ENCODE data around the gene SCAF1. TPM values are rescaled to one million over a fixed set of nuclear protein-coding genes. Genes with fewer than 3 reads are reported as not detected.

SCAF1 gene
- polyA plus RNA-seq, 1 donor from 2014 or later, result 11.9 TPM

DNA sequence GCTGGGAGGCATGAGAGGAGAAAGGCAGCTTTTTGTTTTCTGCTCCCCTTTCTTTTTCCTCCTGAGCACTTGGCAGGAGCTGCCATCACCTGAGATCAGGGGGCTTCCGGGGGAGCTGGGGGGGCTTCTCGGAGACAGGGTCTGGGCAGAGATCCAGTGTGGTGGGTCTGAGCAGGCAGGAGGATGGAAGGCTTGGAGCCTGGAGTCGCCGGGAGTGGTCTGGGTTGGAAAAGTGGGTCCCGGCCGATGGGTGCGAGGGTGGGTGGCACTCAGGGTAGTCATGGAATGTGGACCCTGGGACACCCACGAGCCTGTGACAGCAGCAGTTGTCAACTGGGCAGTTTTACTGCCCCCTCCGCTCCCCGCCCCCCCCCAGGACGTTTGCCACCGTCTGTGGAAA lies 45.1 kb downstream of the SCAF1 start:
- H3K9me3 ChIP-seq (ENCODE audit: low read length), result no peaks in the 10 kb centered on the region
- H3K4me3 ChIP-seq (ENCODE audit: low read length), result no peak overlapping the region
- TF ChIP-seq MXI1 (conservative IDR thresholded peaks at IDR 0.05; ENCODE audit: poor library complexity, severe bottlenecking), result no peak
- no peak for TF ChIP-seq TAF1 (IDR thresholded peaks at IDR 0.05; ENCODE audit: low read depth)
- TF ChIP-seq, protein P1, sequence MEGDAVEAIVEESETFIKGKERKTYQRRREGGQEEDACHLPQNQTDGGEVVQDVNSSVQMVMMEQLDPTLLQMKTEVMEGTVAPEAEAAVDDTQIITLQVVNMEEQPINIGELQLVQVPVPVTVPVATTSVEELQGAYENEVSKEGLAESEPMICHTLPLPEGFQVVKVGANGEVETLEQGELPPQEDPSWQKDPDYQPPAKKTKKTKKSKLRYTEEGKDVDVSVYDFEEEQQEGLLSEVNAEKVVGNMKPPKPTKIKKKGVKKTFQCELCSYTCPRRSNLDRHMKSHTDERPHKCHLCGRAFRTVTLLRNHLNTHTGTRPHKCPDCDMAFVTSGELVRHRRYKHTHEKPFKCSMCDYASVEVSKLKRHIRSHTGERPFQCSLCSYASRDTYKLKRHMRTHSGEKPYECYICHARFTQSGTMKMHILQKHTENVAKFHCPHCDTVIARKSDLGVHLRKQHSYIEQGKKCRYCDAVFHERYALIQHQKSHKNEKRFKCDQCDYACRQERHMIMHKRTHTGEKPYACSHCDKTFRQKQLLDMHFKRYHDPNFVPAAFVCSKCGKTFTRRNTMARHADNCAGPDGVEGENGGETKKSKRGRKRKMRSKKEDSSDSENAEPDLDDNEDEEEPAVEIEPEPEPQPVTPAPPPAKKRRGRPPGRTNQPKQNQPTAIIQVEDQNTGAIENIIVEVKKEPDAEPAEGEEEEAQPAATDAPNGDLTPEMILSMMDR (IDR thresholded peaks at IDR 0.05; ENCODE audit: poor library complexity, severe bottlenecking), result no peak
- TF ChIP-seq RAD21 (conservative IDR thresholded peaks at IDR 0.05), result no peak
- TF ChIP-seq EZH2 (IDR thresholded peaks at IDR 0.05; ENCODE audit: borderline replicate concordance, insufficient read depth, low read length, poor library complexity, severe bottlenecking), result no peak
- no peak for TF ChIP-seq EP300 (conservative IDR thresholded peaks at IDR 0.05; ENCODE audit: poor library complexity, severe bottlenecking)
- no peak for TF ChIP-seq SMC3 (conservative IDR thresholded peaks at IDR 0.05; ENCODE audit: poor library complexity)
- no peak for TF ChIP-seq POLR2AphosphoS5 (IDR thresholded peaks at IDR 0.05)
- TF ChIP-seq, protein P2, sequence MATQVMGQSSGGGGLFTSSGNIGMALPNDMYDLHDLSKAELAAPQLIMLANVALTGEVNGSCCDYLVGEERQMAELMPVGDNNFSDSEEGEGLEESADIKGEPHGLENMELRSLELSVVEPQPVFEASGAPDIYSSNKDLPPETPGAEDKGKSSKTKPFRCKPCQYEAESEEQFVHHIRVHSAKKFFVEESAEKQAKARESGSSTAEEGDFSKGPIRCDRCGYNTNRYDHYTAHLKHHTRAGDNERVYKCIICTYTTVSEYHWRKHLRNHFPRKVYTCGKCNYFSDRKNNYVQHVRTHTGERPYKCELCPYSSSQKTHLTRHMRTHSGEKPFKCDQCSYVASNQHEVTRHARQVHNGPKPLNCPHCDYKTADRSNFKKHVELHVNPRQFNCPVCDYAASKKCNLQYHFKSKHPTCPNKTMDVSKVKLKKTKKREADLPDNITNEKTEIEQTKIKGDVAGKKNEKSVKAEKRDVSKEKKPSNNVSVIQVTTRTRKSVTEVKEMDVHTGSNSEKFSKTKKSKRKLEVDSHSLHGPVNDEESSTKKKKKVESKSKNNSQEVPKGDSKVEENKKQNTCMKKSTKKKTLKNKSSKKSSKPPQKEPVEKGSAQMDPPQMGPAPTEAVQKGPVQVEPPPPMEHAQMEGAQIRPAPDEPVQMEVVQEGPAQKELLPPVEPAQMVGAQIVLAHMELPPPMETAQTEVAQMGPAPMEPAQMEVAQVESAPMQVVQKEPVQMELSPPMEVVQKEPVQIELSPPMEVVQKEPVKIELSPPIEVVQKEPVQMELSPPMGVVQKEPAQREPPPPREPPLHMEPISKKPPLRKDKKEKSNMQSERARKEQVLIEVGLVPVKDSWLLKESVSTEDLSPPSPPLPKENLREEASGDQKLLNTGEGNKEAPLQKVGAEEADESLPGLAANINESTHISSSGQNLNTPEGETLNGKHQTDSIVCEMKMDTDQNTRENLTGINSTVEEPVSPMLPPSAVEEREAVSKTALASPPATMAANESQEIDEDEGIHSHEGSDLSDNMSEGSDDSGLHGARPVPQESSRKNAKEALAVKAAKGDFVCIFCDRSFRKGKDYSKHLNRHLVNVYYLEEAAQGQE (IDR thresholded peaks at IDR 0.05; ENCODE audit: borderline replicate concordance), result no peak
- no peaks in the 10 kb centered on the region for H3F3A ChIP-seq (ENCODE audit: insufficient read depth, low read length, poor library complexity, severe bottlenecking)
- peaks cover 7% of the 10 kb centered on the region for H3K79me2 ChIP-seq (replicated peaks; ENCODE audit: insufficient read depth, low read length)
- no peak overlapping the region for H3K27ac ChIP-seq (ENCODE audit: low read length)
- no peaks in the 10 kb centered on the region for H4K20me1 ChIP-seq (ENCODE audit: insufficient read depth)
- H2AFZ ChIP-seq (ENCODE audit: low read depth, low read length), result no peak overlapping the region
- no peaks in the 10 kb centered on the region for H3K36me3 ChIP-seq (ENCODE audit: insufficient read depth, low read length)
- H3K9ac ChIP-seq (ENCODE audit: low read length), result no peak overlapping the region
- H3K4me2 ChIP-seq (ENCODE audit: low read length), result no peak overlapping the region
- no peaks in the 10 kb centered on the region for H3K9me2 ChIP-seq (ENCODE audit: insufficient read depth, low read length)
- H3K27me3 ChIP-seq (ENCODE audit: insufficient read depth, low read depth, low read length), result no peaks in the 10 kb centered on the region

DNA sequence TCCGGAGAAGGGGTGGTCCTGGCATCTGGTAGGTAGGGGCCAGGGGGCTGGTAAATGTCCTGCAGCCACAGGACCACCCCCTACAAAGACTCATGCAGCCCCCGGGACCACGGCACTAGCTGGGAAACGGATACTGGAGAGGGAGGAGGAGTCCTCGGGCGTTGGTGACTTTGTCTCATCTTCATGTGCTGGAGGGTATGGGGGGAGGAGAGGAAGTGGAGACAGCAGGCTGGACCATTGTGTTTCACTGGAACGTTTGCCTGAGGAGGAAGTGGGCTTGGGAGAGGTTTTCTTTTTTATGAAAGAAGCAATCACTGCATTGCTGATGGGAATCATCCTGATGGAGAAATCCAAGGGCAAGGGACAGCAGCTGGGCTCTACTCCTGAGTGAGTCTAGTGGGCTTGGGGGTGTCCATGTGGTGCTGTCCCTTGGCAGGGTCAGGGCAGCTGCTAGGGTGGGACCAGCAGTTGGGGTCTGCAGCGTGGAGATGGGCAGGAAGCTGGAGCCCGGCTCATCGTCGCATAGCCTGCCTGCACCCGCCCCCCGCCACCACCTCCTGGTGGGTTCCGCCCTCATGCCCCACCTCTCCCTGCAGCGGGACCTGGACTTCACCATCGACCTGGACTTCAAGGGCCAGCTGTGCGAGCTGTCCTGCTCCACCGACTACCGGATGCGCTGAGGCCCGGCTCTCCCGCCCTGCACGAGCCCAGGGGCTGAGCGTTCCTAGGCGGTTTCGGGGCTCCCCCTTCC lies 45.7 kb downstream of the SCAF1 start:
- Histone ChIP-seq H3K79me2 (replicated peaks; ENCODE audit: insufficient read depth, low read length) (peaks cover 13% of the 10 kb centered on the region), H2AFZ (ENCODE audit: low read depth, low read length) (no peak overlapping the region), H3K9me2 (ENCODE audit: insufficient read depth, low read length) (no peaks in the 10 kb centered on the region), H3K36me3 (ENCODE audit: insufficient read depth, low read length) (no peaks in the 10 kb centered on the region), H3K4me3 (ENCODE audit: low read length) (no peak overlapping the region), H3K27ac (ENCODE audit: low read length) (no peak overlapping the region), H3F3A (ENCODE audit: insufficient read depth, low read length, poor library complexity, severe bottlenecking) (no peaks in the 10 kb centered on the region), H4K20me1 (ENCODE audit: insufficient read depth) (no peaks in the 10 kb centered on the region), H3K27me3 (ENCODE audit: insufficient read depth, low read depth, low read length) (no peaks in the 10 kb centered on the region), H3K4me2 (ENCODE audit: low read length) (no peak overlapping the region), H3K9ac (ENCODE audit: low read length) (no peak overlapping the region), H3K9me3 (ENCODE audit: low read length) (no peaks in the 10 kb centered on the region)
- no peak for TF ChIP-seq RAD21 (conservative IDR thresholded peaks at IDR 0.05)
- no peak for TF ChIP-seq MXI1 (conservative IDR thresholded peaks at IDR 0.05; ENCODE audit: poor library complexity, severe bottlenecking)
- TF ChIP-seq SMC3 (conservative IDR thresholded peaks at IDR 0.05; ENCODE audit: poor library complexity), result no peak
- TF ChIP-seq, protein P2 (IDR thresholded peaks at IDR 0.05; ENCODE audit: borderline replicate concordance), result no peak
- no peak for TF ChIP-seq EP300 (conservative IDR thresholded peaks at IDR 0.05; ENCODE audit: poor library complexity, severe bottlenecking)
- no peak for TF ChIP-seq EZH2 (IDR thresholded peaks at IDR 0.05; ENCODE audit: borderline replicate concordance, insufficient read depth, low read length, poor library complexity, severe bottlenecking)
- TF ChIP-seq, protein P1 (IDR thresholded peaks at IDR 0.05; ENCODE audit: poor library complexity, severe bottlenecking), result no peak
- no peak for TF ChIP-seq POLR2AphosphoS5 (IDR thresholded peaks at IDR 0.05)
- TF ChIP-seq TAF1 (IDR thresholded peaks at IDR 0.05; ENCODE audit: low read depth), result no peak
